SK-N-MC (cell line): ENCODE results near the gene WTIP.

Source experiments
- EZH2 ChIP-seq: fragments of 200-600 bp; sonication (generic); IDR thresholded peaks from one replicate; pipeline ENCODE4 v1.6.1; 2017; ENCODE audit warnings: antibody characterized with exemption
- POLR2AphosphoS5 ChIP-seq: IDR thresholded peaks from 2 replicates; pipeline ENCODE4 v1.6.1; 2012; ENCODE audit warnings: mild to moderate bottlenecking, low read depth, low read length, borderline replicate concordance

DNA sequence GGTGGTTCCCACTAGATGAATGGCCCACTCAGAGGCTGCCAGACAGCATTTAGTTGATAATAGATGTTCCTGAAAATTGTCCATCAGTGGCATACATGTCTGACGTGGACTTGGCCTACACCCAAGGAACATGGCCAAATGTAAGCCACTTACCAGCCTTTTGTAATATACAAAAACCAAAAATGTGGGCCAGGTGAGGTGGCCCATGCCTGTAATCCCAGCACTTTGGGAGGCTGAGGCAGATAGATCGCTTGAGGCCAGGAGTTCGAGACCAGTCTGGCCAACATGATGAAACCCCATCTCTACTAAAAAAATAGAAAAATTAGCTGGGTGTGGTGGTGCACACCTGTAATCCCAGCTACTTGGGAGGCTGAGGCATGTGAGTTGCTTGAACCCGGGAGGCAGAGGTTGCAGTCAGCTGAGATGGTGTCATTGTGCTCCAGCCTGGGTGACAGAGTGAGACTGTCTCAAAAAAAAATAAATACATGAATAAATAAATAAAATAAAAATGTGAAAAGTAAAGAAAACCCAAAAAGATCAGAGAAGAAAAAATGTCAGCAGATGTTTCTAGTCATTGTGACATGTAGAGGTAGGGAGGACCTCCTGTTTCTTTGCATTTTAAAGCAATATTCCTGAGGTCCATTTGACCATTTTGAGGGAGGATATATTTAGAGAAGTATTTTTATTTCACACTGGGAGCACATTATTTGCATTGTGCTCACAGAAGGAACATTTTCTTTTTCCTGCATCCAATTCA lies 7.1 kb upstream of the WTIP start:
- TF ChIP-seq EZH2: no peak
- TF ChIP-seq POLR2AphosphoS5: no peak
